Activated CD8-positive, alpha-beta memory T cell treated with anti-CD3 and anti-CD28 coated beads, Interleukin-2, amount 10 ng/mL, durations not matched to agents 7 days and 5 days (primary cell): Measurements from ENCODE around the gene PTGIS. TPM values are rescaled to one million over a fixed set of nuclear protein-coding genes. Genes with fewer than 3 reads are reported as not detected.

ENCODE experiments used
- ATAC-seq: fragments of 150-1000 bp; cut with Tn5 transposase; one replicate; pipeline ENCODE4 v1.10.0; 2021; ENCODE audit warnings: moderate library complexity
- CTCF ChIA-PET: fragments of 350-600 bp; sonication (Branson Sonifier 250); formaldehyde crosslinking; loops from one replicate; lab custom pipeline; 2021; ENCODE audit warnings: antibody characterized with exemption; lab: Charles Lee
- DNase-seq: peaks from one replicate; pipeline ENCODE4 v3.0.0-alpha.2; 2020
- H3K27ac Mint-ChIP-seq: one replicate; pipeline ENCODE4 v1.8.0; 2021; ENCODE audit warnings: mild to moderate bottlenecking, mixed read lengths
- H3K27me3 Mint-ChIP-seq: one replicate; pipeline ENCODE4 v1.8.0; 2021; ENCODE audit warnings: mixed read lengths
- H3K36me3 Mint-ChIP-seq: one replicate; pipeline ENCODE4 v1.8.0; 2021; ENCODE audit warnings: mild to moderate bottlenecking, mixed read lengths
- H3K4me1 Mint-ChIP-seq: one replicate; pipeline ENCODE4 v1.8.0; 2021; ENCODE audit warnings: mixed read lengths
- H3K4me3 Mint-ChIP-seq: one replicate; pipeline ENCODE4 v1.8.0; 2021; ENCODE audit warnings: mild to moderate bottlenecking, moderate library complexity, mixed read lengths
- H3K9me3 Mint-ChIP-seq: one replicate; pipeline ENCODE4 v1.8.0; 2022; ENCODE audit warnings: low read depth, mixed read lengths
- total RNA-seq, 2 experiments: library from RNA; stranded (reverse); gene quantifications; one replicate each; pipeline ENCODE4 v1.2.3, GENCODE V29; 2021

Gene PTGIS
- total RNA-seq, 2 experiments from 2014 or later: 3.8 to 15.1 TPM

DNA sequence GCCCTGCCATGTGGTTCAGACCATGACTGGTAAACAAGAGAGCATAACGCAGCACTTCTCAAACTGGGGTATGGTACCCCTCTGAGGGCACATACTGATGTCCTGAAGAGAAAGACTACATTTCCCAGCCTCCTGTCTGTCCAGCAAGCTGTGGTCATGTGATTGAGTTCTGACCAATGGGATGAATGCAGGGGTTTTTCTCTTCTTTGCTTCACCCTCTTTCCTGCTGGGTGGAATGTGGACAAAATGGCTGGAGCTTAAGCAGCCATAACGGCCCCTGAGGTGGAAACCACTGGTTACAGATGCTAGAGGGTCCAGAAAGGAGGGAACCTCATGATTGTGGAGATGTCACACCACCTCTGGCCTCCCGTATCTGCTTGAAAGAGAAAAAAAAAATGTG, 66.0 kb downstream of the PTGIS start:
- ATAC-seq (no peak), DNase-seq (no peak)
- no peaks in the 10 kb centered on the region for H3K36me3 Mint-ChIP-seq
- H3K27ac Mint-ChIP-seq: no peak overlapping the region
- H3K4me3 Mint-ChIP-seq: no peak overlapping the region
- CTCF ChIA-PET: interaction anchor here (0.6 to 3.6 kb wide), 3 partner anchors 17 to 156 kb away, joined by 3 to 15 read pairs (median 3); no protein-coding TSS in a partner anchor
- H3K27me3 Mint-ChIP-seq: peaks cover 31% of the 10 kb centered on the region
- H3K4me1 Mint-ChIP-seq: no peaks in the 10 kb centered on the region
- H3K9me3 Mint-ChIP-seq: no peaks in the 10 kb centered on the region

- ATAC-seq (no peak), DNase-seq (no peak)
- peaks cover 28% of the 10 kb centered on the region for H3K27me3 Mint-ChIP-seq
- H3K36me3 Mint-ChIP-seq: no peaks in the 10 kb centered on the region
- H3K4me3 Mint-ChIP-seq: no peak overlapping the region
- H3K27ac Mint-ChIP-seq: no peak overlapping the region
- H3K9me3 Mint-ChIP-seq: no peaks in the 10 kb centered on the region
- CTCF ChIA-PET: interaction anchor here (1.0 to 1.8 kb wide), 4 partner anchors 12 to 36 kb away, joined by 3 to 7 read pairs (median 4); no protein-coding TSS in a partner anchor
- no peaks in the 10 kb centered on the region for H3K4me1 Mint-ChIP-seq
Measured at GRCh38 chr20:49497398-49497669, 70.6 kb downstream of the PTGIS start.

DNA sequence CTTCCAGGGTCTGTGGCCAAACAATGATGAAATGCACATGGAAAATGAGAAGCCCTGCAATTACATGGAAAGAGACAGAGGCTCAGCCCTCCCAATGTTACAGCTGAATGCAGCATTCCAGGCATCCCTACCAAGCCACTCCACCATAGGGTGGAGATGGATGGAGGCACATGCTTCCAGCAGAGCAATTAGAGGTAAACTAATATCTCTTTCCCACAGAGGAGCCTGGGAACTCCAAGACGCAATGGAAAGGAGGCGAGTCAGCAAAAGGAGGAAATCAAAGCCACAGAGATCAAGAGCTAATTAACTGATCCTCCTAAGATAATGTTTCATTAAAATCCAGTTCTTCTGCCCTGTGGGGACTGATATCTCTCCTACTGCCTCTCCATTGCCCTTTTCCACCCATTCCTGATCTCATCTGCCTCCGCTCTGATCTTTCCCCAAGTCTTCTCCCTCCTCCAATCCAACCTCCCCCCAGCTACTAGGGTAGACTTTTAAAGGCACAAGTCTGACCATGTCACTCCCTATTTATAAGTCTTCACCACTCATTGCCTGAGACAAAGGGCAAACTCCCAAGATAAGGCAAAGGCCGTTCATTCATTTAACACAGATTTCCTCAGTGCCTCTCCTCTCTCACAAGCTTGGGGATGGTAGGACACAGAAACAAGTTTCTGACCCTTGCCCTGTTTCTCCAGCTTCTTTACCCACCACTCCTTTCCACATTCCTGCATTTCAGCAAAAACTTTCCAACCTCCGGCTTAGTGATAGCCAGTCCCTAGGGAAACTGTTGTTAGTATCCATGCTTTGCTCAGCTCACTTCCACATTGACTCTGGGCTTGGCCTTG, 71.2 kb downstream of the PTGIS start:
- Mint-ChIP-seq H3K9me3 (no peaks in the 10 kb centered on the region), H3K36me3 (no peaks in the 10 kb centered on the region), H3K27ac (no peak overlapping the region), H3K4me3 (no peak overlapping the region), H3K27me3 (peaks cover 31% of the 10 kb centered on the region), H3K4me1 (no peaks in the 10 kb centered on the region)
- DNase-seq: no peak
- CTCF ChIA-PET: interaction anchor here (1.0 to 1.8 kb wide), 4 partner anchors 12 to 37 kb away, joined by 3 to 7 read pairs (median 4); no protein-coding TSS in a partner anchor
- no peak for ATAC-seq

GRCh38 chr20:49496043-49496442, 71.9 kb downstream of the PTGIS start:
- Mint-ChIP-seq H3K4me3 (no peak overlapping the region), H3K4me1 (no peaks in the 10 kb centered on the region), H3K27ac (no peak overlapping the region), H3K9me3 (no peaks in the 10 kb centered on the region), H3K27me3 (peaks cover 34% of the 10 kb centered on the region), H3K36me3 (no peaks in the 10 kb centered on the region)
- ATAC-seq: no peak
- CTCF ChIA-PET: no interaction called here
- DNase-seq: no peak

GRCh38 chr20:49490689-49491088, 77.2 kb downstream of the PTGIS start:
- CTCF ChIA-PET: interaction anchor here (0.7 kb wide), 1 partner anchor 17 kb away, joined by 3 read pairs; no protein-coding TSS in a partner anchor
- H3K27me3 Mint-ChIP-seq: peaks cover 56% of the 10 kb centered on the region
- H3K4me3 Mint-ChIP-seq: no peak overlapping the region
- H3K4me1 Mint-ChIP-seq: no peaks in the 10 kb centered on the region
- H3K27ac Mint-ChIP-seq: no peak overlapping the region
- no peaks in the 10 kb centered on the region for H3K36me3 Mint-ChIP-seq
- DNase-seq (no peak), ATAC-seq (no peak)
- H3K9me3 Mint-ChIP-seq: peaks cover 4% of the 10 kb centered on the region

DNA sequence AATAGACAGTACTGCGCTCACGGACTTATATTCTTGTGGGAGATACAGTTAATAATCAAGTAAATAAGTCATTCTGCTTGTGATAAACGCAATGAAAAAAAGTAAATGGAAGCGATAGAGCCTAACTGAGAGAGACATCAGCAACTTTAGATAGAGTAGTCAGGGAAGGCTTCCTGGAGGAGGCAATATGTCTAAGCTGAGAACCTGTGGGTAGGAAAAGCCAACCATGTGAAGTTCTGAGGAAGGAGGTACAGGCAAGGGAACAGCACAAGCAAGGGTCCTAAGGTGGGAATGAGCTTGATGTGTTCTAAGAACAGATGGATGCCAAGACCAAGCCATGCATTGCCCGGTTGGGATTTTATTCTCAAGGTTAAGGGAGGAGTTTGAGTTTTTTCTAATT, 78.2 kb downstream of the PTGIS start:
- H3K4me1 Mint-ChIP-seq: peaks cover 2% of the 10 kb centered on the region
- ATAC-seq (no peak), DNase-seq (no peak)
- H3K27ac Mint-ChIP-seq: no peak overlapping the region
- H3K9me3 Mint-ChIP-seq: peaks cover 4% of the 10 kb centered on the region
- no peaks in the 10 kb centered on the region for H3K36me3 Mint-ChIP-seq
- H3K4me3 Mint-ChIP-seq: no peak overlapping the region
- peaks cover 66% of the 10 kb centered on the region for H3K27me3 Mint-ChIP-seq
- CTCF ChIA-PET: no interaction called here

GRCh38 chr20:49486064-49486463, 81.9 kb downstream of the PTGIS start:
- ATAC-seq (no peak), DNase-seq (no peak)
- Mint-ChIP-seq H3K36me3 (no peaks in the 10 kb centered on the region), H3K4me3 (no peak overlapping the region), H3K27ac (no peak overlapping the region), H3K9me3 (peaks cover 4% of the 10 kb centered on the region), H3K4me1 (peaks cover 6% of the 10 kb centered on the region), H3K27me3 (peaks cover 62% of the 10 kb centered on the region)
- CTCF ChIA-PET: interaction anchor here (1.2 to 3.9 kb wide), 4 partner anchors 14 to 152 kb away, joined by 4 to 31 read pairs (median 14); no protein-coding TSS in a partner anchor

GRCh38 chr20:49485563-49485962, 82.4 kb downstream of the PTGIS start:
- Mint-ChIP-seq H3K27me3 (peaks cover 67% of the 10 kb centered on the region), H3K27ac (no peak overlapping the region), H3K4me1 (peaks cover 6% of the 10 kb centered on the region), H3K36me3 (no peaks in the 10 kb centered on the region), H3K9me3 (peaks cover 4% of the 10 kb centered on the region), H3K4me3 (no peak overlapping the region)
- DNase-seq: no peak
- ATAC-seq: no peak
- CTCF ChIA-PET: interaction anchor here (1.3 to 3.9 kb wide), 5 partner anchors 12 to 152 kb away, joined by 3 to 31 read pairs (median 12); no protein-coding TSS in a partner anchor

GRCh38 chr20:49484180-49485140, 83.5 kb downstream of the PTGIS start:
- Mint-ChIP-seq H3K9me3 (peaks cover 2% of the 10 kb centered on the region), H3K27ac (no peak overlapping the region), H3K4me3 (peak overlapping the region; percentile 74), H3K4me1 (peaks cover 6% of the 10 kb centered on the region), H3K27me3 (peaks cover 62% of the 10 kb centered on the region), H3K36me3 (no peaks in the 10 kb centered on the region)
- DNase-seq: peak; percentile 80
- ATAC-seq: peak; percentile 90
- CTCF ChIA-PET: interaction anchor here (0.7 to 3.9 kb wide), 28 partner anchors 8 to 409 kb away, joined by 3 to 31 read pairs (median 5); no protein-coding TSS in a partner anchor

DNA sequence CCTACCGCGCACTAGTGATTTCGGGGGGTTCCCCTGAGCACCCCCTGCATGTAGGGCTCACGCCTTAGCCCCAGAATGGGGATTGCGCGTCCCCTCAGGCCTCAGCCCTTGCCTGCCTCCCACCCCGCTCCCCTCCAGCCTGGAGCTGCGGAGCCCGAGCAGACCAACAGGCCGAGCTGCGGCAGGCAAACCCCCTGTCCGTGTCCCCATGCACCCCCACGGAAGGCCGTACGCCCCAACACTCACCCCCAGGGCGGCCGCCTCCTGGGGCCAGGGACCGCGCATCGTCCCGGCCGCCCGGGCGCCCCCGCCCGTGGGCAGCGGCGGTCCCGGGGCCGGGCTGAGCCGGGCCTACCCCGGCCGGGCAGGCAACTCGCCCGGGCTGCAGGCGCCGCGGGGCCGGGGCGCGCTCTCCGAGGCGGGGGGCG, 84.2 kb downstream of the PTGIS start:
- Mint-ChIP-seq H3K4me1 (peaks cover 6% of the 10 kb centered on the region), H3K27ac (no peak overlapping the region), H3K9me3 (no peaks in the 10 kb centered on the region), H3K27me3 (peaks cover 60% of the 10 kb centered on the region), H3K36me3 (no peaks in the 10 kb centered on the region), H3K4me3 (no peak overlapping the region)
- CTCF ChIA-PET: interaction anchor here (0.8 to 3.9 kb wide), 22 partner anchors 8 to 410 kb away, joined by 3 to 31 read pairs (median 6); no protein-coding TSS in a partner anchor
- DNase-seq: no peak
- no peak for ATAC-seq

DNA sequence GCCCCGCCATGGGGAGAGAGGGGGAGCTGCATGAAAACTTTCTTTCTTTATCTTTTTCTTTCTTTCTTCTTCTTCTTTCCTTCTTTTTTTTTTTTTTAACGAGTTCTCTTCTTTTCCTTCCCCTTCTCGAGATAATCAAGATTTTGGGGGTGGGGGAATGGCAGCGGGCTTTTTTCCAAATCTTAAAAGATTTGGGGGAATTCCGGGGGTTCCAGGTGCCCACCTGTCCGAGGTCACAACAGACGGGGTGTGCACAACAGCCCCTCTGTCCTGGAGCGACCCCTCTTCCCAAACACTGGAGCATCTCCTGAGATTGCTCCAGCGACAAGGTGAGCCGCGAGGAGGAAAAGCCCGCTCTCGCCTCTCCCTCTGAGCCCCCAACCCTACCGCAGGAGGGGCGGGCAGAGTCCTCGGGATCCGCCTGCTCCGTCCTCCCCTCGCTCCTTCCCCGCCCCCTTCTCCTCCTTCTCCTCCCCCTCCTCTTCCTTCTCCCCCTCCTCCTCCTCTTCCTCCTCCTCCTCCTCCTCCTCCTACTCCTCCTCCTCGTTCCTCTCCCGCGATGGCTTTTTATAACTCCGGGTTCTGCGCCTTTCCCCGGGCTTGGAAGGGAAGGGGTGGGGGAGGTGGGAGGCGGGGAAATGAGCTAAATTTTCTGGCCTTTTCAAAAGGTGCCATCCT, 84.8 kb downstream of the PTGIS start:
- Mint-ChIP-seq H3K27ac (no peak overlapping the region), H3K36me3 (no peaks in the 10 kb centered on the region), H3K27me3 (peaks cover 60% of the 10 kb centered on the region), H3K4me1 (peaks cover 6% of the 10 kb centered on the region), H3K4me3 (no peak overlapping the region), H3K9me3 (no peaks in the 10 kb centered on the region)
- DNase-seq: no peak
- CTCF ChIA-PET: interaction anchor here (1.0 to 3.9 kb wide), 5 partner anchors 14 to 159 kb away, joined by 4 to 31 read pairs (median 6); no protein-coding TSS in a partner anchor
- ATAC-seq: no peak

DNA sequence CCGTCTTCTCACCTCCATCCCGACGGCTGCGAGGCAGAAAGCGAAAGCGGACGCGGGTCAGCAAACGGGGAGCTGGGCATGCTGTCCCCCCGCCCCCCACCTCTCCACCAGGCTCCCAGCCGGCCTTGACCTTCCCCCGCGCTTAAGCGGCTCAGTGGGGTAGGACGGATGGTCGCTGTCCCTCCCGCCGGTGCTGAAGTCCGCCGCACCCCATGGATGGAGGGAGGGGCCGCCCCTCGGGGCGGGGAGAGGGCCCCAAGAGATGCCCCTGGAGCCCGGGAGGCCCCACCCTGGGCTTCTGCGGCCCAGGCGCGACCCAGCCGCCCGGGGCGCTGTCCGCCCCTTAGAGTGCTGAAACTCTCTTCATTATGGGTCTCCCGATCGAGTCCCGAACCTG, 85.3 kb downstream of the PTGIS start, which contains the start of gene KCNB1:
Gene KCNB1 (minus strand): TSS at position 48 of the 397 bp plus-strand sequence. CDS start 188 bp downstream, outside the sequence.
- no peak within 1 kb of the TSS for H3K27ac Mint-ChIP-seq
- ATAC-seq: peak; percentile 71
- no peak within 1 kb of the TSS for H3K4me3 Mint-ChIP-seq
- CTCF ChIA-PET: interaction anchor here (1.3 to 3.9 kb wide), 3 partner anchors 148 to 158 kb away, joined by 3 to 31 read pairs (median 6); no protein-coding TSS in a partner anchor
- peak; percentile 69 for DNase-seq
- H3K9me3 Mint-ChIP-seq: no peaks in the 10 kb centered on the region
- peaks cover 58% of the 10 kb centered on the region for H3K27me3 Mint-ChIP-seq
- peaks cover 6% of the 10 kb centered on the region for H3K4me1 Mint-ChIP-seq
- H3K36me3 Mint-ChIP-seq: no peaks in the 10 kb centered on the region
